ENCODE results near the gene LRMDA.

DNA sequence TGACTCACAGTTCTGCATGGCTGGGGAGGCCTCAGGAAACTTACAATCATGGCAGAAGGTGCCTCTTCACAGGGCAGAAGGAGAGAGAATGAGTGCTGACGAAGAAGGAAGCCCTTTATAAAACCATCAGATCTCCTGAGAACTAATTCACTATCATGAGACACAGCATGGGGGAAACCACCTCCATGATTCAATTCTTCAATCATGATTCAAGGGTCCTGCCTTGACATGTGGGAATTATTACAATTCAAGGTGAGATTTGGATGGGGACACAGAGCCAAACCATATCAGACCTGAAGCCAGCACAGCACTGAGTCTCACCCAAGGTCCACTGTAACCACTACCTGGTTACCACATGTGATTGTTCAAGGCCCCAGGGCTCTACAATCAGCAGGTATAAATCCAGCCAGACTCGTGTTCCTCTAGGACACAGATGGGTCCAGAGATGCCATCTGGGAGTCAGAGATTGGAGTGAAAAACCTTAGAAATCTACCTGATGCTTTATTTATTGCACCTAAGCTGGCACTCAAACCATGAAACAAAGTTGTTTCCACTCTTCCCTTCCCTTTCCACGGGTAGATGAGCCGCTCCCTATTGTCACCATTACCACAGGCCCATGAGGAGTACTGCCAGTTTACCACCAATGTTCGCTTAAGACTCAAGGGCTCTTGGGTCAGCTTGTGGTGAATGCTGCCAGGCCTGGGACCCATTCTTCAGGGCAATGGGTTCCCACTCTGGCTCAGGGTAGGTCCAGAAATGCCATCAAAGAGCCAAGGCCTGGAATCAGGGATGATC is 1061.5 kb downstream of the LRMDA start:
- TF ChIP-seq CTCF (IDR thresholded peaks at IDR 0.05) (no peak), EZH2phosphoT487 (IDR thresholded peaks at IDR 0.05) (no peak), EZH2 (IDR thresholded peaks at IDR 0.05) (no peak)

Measured in neural progenitor cell (in vitro differentiated cells).